ENCODE measurements around the gene BANF2.
"Not testable (repeated sequence)": the region's sequence is repeated elsewhere in the genome, so short reads cannot be mapped to it uniquely, and the experiment has no call there.

Gene BANF2

GRCh38 chr20:17767624-17768023 is 67.9 kb downstream of the BANF2 start:
- no peak for DNase-seq

GRCh38 chr20:17768271-17768670 is 68.5 kb downstream of the BANF2 start:
- DNase-seq: no peak

- not testable (repeated sequence) for DNase-seq
Observed at GRCh38 chr20:17769716-17770115, 70.0 kb downstream of the BANF2 start.

GRCh38 chr20:17771206-17772004 is 71.6 kb downstream of the BANF2 start:
- no peak for DNase-seq

- no peak for DNase-seq
Observed at GRCh38 chr20:17772005-17772343, 72.2 kb downstream of the BANF2 start.

- no peak for DNase-seq
Observed at GRCh38 chr20:17773619-17774018, 73.9 kb downstream of the BANF2 start.

GRCh38 chr20:17775600-17775999 is 75.8 kb downstream of the BANF2 start:
- DNase-seq: no peak

GRCh38 chr20:17776551-17776950 is 76.8 kb downstream of the BANF2 start:
- no peak for DNase-seq

GRCh38 chr20:17779011-17779410 is 79.2 kb downstream of the BANF2 start:
- not testable (repeated sequence) for DNase-seq

GRCh38 chr20:17782768-17783167 is 83.0 kb downstream of the BANF2 start:
- no peak for DNase-seq

GRCh38 chr20:17783671-17784070 is 83.9 kb downstream of the BANF2 start:
- no peak for DNase-seq

GRCh38 chr20:17785007-17785406 is 85.2 kb downstream of the BANF2 start:
- no peak for DNase-seq
